ENCODE measurements around the gene RTKN2. TPM values are rescaled to one million over a fixed set of nuclear protein-coding genes. Genes with fewer than 3 reads are reported as not detected.

Gene RTKN2
- polyA plus RNA-seq, 3 donors, result 0.07 to 0.08 TPM; not detected in 1

DNA sequence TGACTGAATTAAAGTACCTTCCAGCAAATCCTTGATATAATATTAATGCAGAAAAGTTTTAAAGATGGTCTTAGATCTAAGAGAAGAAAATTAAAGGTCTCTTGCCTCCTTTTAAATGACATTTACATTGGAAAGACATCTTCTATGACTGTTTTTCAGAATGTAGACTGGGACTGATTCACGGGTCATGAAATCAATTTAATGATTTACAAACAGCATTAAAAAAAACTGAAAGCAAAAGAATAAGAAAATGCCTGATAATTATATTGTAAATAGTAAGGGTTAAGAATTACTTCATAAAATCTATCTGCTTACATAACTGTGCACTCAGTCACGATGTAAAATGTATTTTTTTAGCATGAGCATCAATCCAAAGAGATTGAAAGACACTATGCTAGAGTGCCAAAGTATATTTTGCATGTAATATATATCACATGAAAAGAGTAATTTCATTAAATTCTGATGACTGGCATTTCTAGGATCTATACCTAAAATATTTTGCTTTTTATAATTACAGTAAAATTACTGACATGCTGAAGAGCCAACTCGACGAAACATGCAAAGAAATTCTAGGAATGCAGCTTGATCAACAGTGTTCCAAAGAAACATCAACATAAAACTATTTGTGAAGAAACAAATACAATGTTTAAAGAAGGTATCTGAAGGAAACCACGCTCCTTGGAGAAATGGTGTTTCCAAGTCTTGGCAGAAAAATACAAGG is 35.1 kb downstream of the RTKN2 start:
- H3K27ac ChIP-seq (ENCODE audit: low read depth, low read length), result no peak overlapping the region
- 62 to 76% (median 73%) methylated on average over 5 of the region's 5 CpGs for WGBS, 3 donors

- H3K27ac ChIP-seq (ENCODE audit: low read depth, low read length), result no peak overlapping the region
- 85 to 91% (median 91%) methylated on average over 4 of the region's 4 CpGs for WGBS, 3 donors
Observed at GRCh38 chr10:62231805-62232204, 36.8 kb downstream of the RTKN2 start.

DNA sequence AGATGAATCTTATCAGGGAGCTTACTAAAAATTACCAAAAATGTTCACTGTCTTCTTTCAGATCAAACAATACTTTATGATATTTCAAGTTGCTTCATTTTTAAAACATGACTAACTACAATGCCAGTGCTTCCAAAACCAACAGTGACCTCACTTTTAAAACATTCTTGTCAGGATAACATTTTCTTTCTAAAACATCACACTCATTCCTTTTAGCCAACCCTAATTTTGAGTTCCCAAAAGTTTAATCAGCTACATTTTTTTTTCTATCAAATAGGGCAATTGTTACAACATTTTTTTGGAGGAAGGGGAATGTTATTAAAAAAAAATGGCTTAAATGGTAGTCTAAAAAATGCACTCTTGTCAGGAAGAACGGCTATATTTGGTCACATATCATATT is 37.3 kb downstream of the RTKN2 start:
- no peak overlapping the region for H3K27ac ChIP-seq (ENCODE audit: low read depth, low read length)
- 60 to 67% (median 62%) methylated on average over 1 of the region's 1 CpG for WGBS, 3 donors

GRCh38 chr10:62230344-62231121 is 38.1 kb downstream of the RTKN2 start:
- WGBS, 3 donors, result 86 to 91% (median 88%) methylated on average over 4 of the region's 4 CpGs
- no peak overlapping the region for H3K27ac ChIP-seq (ENCODE audit: low read depth, low read length)

- 90 to 95% (median 94%) methylated on average over 3 of the region's 3 CpGs for WGBS, 3 donors
Observed at GRCh38 chr10:62225362-62225761, 43.3 kb downstream of the RTKN2 start.

DNA sequence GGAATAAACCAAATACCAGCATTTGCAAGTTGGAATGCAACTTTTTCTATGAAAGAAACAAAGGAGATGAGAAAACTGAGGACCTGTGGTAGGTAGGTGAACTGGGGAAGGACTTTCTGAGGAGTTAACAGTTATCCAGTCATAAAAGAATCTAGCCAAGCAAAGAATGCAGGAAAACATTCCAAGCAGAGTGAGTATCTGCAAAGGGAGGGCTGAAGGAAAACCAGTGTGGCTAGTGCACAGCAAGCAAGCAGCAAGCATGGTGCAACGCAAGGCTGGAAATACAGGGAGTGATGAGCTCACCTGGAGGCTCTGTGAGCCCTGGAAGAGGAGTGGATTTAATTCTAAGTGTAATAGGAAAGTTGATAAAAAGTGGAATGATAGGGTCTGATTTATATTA is 44.0 kb downstream of the RTKN2 start:
- 86 to 94% (median 86%) methylated on average over 1 of the region's 1 CpG for WGBS, 3 donors
- no peak overlapping the region for H3K27ac ChIP-seq (ENCODE audit: low read depth, low read length)

More at GRCh38 chr10:62225362-62225761, 43.3 kb downstream of the RTKN2 start:
- H3K27ac ChIP-seq (ENCODE audit: low read depth, low read length), result no peak overlapping the region

DNA sequence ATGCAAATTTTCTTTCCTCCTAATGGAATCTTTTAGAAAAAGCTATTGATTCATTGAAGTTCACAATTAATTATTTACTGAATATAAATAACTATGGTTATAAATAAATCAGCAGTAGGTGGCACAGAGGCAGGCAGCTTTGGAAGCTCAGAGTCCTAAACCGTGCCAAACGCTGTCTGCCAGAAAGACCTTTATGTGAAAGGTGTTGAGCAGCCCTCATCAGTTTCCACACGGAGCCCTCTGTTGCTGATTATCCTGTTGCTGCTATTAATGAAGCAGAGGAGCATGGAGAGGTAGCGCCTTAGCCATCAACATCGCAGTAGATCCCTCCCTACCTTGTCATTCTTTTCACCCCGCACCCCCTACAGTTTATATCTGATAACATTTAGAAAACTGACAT is 51.0 kb downstream of the RTKN2 start:
- WGBS, 3 donors, result 65 to 68% (median 65%) methylated on average over 6 of the region's 6 CpGs
- H3K27ac ChIP-seq (ENCODE audit: low read depth, low read length), result no peak overlapping the region

- 90 to 98% (median 98%) methylated on average over 3 of the region's 3 CpGs for WGBS, 3 donors
- H3K27ac ChIP-seq (ENCODE audit: low read depth, low read length), result no peak overlapping the region
Observed at GRCh38 chr10:62214364-62214874, 54.2 kb downstream of the RTKN2 start.

DNA sequence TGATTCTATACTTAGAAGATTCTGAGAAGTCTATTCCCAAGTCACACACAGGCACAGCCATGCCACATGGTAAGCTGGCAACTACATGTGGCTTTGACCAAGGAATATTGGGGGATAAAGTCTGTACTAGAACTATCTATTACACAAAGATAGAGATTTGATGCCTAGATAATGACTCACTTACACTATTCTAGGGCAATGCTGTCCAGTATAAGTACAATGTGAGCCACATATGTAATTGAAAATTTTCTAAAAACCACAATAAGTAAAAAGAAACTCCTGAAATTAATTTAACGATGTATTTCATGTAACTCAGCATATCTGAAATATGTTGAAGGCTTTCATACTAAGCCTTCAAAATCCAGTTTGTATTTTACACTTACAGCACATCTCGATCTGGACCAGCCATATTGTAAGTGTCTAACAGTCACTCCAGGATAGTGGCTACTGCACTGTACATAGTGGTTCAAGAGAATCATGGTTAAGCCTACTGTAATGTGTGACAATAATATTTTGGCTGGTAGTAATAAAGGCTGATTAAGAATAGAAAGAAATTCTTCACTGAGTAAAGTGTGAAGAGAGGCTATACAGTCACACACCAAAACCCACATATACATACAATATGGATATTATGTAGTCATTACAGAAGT is 62.8 kb downstream of the RTKN2 start:
- no peak overlapping the region for H3K27ac ChIP-seq (ENCODE audit: low read depth, low read length)
- WGBS, 3 donors, result 91 to 95% (median 94%) methylated on average over 2 of the region's 2 CpGs

DNA sequence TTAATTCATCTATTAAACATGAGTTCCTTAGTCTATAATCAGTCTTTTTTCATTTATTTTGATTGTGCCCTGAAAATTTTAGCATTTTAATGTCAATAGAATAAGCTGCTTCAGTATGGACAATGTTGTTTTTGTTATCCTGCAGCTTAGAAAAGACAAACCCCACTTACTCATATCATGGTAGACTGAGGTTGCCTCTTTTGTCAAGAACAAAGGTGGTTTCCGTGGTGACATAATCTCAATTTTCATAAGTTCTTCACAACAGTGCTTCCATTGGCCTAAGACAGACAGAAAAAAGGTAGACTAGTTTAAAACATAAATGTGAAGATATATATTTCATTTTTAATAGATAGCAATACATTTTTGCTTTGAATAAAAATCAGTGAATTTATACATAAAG is 69.1 kb downstream of the RTKN2 start:
- WGBS, 3 donors, result 94 to 98% (median 96%) methylated on average over 1 of the region's 1 CpG
- H3K27ac ChIP-seq (ENCODE audit: low read depth, low read length), result no peak overlapping the region

DNA sequence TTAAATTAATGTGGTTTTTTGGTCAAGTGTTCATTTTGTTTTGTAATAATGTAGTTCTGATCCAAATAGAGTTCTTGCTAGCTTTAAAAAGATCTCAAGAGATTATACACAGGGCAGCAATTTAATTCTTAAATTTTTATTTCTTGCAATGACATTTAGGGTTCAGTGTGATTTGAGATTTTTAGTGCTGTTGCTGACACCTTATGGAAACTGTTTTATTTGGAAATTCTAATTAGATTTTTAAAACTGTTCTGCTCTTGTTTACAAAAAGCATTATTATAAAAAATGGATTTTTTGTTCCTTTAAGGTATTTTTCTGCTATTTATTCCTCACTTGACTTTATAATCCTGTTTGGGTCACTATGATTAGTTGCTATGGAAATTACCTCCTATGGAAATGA is 72.1 kb downstream of the RTKN2 start:
- no peak overlapping the region for H3K27ac ChIP-seq (ENCODE audit: low read depth, low read length)

DNA sequence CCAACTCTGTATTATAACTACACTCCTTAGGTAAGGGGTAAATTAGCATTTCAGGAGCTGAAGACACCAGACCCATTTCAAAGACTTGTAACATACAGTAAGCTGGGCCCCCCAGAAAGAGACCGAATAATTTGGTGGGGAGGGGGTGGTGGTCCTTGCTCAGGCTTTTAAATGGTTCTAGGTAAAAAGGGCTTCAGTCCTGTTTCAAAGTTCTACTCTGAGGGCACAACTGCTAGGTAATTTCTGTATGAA is 73.0 kb downstream of the RTKN2 start:
- 71 to 95% (median 94%) methylated on average over 1 of the region's 1 CpG for WGBS, 3 donors
- no peak overlapping the region for H3K27ac ChIP-seq (ENCODE audit: low read depth, low read length)

- WGBS, 3 donors, result 73 to 83% (median 73%) methylated on average over 3 of the region's 3 CpGs
Observed at GRCh38 chr10:62194924-62195674, 73.5 kb downstream of the RTKN2 start.

GRCh38 chr10:62193479-62193878 is 75.2 kb downstream of the RTKN2 start:
- H3K27ac ChIP-seq (ENCODE audit: low read depth, low read length), result no peak overlapping the region
- 94 to 98% (median 94%) methylated on average over 3 of the region's 3 CpGs for WGBS, 3 donors

More at GRCh38 chr10:62194924-62195674, 73.5 kb downstream of the RTKN2 start:
- no peak overlapping the region for H3K27ac ChIP-seq (ENCODE audit: low read depth, low read length)

- 90 to 94% (median 90%) methylated on average over 1 of the region's 1 CpG for WGBS, 3 donors
Observed at GRCh38 chr10:62189131-62189530, 79.5 kb downstream of the RTKN2 start.

GRCh38 chr10:62188021-62188616 is 80.5 kb downstream of the RTKN2 start:
- no peak overlapping the region for H3K27ac ChIP-seq (ENCODE audit: low read depth, low read length)
- WGBS, 3 donors, result 93 to 98% (median 96%) methylated on average over 8 of the region's 8 CpGs

More at GRCh38 chr10:62189131-62189530, 79.5 kb downstream of the RTKN2 start:
- H3K27ac ChIP-seq (ENCODE audit: low read depth, low read length), result no peak overlapping the region

DNA sequence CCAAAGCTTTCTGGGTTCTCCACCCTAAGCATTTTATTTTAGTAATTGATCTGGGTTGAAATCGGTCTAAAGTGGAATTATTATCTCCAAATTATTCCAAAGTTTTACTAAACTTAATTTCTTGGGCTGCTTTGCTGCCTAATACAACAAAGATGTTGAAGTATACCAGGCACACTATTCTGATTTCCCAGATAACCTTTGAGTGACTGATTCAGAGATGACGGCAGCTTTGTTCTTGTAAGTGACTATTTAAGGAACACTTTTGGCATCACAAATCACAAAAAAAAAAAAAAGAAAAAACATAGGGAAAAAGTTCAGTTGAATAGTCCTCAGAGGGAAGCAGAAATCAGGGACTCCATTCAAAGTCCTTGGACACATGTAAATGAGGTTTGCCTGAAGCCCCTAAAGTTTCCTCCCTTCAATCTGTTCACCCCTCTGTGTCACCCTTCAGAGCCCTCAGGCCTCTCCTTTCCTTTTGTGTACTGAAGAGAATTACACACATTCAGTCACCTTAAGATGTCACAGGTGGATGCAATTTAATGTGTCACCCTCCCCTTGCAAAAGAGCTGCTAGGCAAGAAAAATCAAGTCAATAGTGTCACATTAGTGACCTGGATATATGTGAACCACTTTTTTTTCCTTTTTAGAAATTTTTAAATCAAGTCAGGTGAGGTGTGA is 81.5 kb downstream of the RTKN2 start:
- no peak overlapping the region for H3K27ac ChIP-seq (ENCODE audit: low read depth, low read length)
- WGBS, 3 donors, result 73 to 75% (median 74%) methylated on average over 2 of the region's 2 CpGs
